ENCODE measurements around the gene NOP53.
A peak's percentile ranks its signal among the peaks of the same experiment; 100 is the strongest.

DNA sequence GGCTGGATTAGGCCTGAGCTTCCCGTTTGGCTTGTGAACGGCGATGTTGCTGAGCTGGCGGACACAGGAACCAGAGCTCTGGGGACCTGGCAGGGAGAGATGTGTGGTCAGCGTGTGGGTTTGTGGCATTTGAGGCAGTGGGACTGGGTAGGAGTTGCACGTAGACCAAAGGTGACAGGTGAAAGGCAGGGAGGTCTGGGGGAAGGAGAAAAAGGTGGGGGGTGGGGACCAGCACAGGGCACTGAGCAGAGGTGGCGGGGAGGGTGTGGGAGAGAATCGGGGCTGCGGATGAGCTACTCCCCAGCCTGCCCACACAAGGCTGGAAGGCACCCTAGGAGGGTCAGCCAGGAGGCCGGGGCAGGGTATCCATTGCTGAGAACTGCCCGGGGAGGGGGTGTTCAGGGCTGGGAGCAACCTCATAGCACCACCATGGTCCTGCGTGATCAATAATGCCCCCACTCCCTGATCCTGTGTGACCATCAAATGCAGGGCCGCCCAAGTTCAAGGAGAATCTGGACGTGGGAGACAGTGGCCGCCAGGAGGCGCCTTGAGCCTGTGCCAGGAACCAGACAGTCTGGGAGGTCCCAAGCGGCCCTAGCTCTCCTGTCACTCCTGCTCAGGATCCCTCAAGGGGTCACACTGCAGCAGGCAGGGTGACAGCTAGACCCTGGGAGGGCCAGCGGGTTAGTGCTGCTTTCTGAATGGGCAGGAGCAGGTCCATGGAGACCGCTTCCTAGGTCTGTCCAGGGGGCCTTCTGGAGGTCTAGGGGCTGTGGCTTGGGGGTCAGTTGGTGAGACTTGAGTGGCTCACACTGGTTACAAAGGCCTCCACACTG lies 20.4 kb downstream of the NOP53 start:
- TF ChIP-seq POLR2AphosphoS5 (IDR thresholded peaks at IDR 0.05): peak in 2 of 3 donors; percentile 36 to 45
- TF ChIP-seq, protein P1, sequence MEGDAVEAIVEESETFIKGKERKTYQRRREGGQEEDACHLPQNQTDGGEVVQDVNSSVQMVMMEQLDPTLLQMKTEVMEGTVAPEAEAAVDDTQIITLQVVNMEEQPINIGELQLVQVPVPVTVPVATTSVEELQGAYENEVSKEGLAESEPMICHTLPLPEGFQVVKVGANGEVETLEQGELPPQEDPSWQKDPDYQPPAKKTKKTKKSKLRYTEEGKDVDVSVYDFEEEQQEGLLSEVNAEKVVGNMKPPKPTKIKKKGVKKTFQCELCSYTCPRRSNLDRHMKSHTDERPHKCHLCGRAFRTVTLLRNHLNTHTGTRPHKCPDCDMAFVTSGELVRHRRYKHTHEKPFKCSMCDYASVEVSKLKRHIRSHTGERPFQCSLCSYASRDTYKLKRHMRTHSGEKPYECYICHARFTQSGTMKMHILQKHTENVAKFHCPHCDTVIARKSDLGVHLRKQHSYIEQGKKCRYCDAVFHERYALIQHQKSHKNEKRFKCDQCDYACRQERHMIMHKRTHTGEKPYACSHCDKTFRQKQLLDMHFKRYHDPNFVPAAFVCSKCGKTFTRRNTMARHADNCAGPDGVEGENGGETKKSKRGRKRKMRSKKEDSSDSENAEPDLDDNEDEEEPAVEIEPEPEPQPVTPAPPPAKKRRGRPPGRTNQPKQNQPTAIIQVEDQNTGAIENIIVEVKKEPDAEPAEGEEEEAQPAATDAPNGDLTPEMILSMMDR (IDR thresholded peaks at IDR 0.05 in 8 of 11, conservative IDR thresholded peaks at IDR 0.05 in 3 of 11): peak in 10 of 11 experiments; percentile 38 to 75 (median 62)
- no peak for TF ChIP-seq POLR2A (IDR thresholded peaks at IDR 0.05)

All from spleen (tissue), 7 donors.